Left ventricle myocardium inferior (tissue), 1 donor: Measurements from ENCODE around the gene MAFB. TPM values are rescaled to one million over a fixed set of nuclear protein-coding genes. Genes with fewer than 3 reads are reported as not detected.

ENCODE experiments used
- DNase-seq: peaks from one replicate; pipeline ENCODE4 v3.0.0-alpha.2; 2020
- H3K27ac ChIP-seq: fragments of 200-600 bp; replicated peaks from 2 replicates; pipeline ENCODE4 v1.8.0; 2021
- H3K27me3 ChIP-seq: fragments of 200-600 bp; 2 replicates; pipeline ENCODE4 v1.8.0; 2021; ENCODE audit warnings: low read depth
- H3K36me3 ChIP-seq: fragments of 200-600 bp; 2 replicates; pipeline ENCODE4 v1.8.0; 2021
- H3K4me1 ChIP-seq: fragments of 200-600 bp; 2 replicates; pipeline ENCODE4 v1.8.0; 2021
- H3K4me3 ChIP-seq: fragments of 200-600 bp; 2 replicates; pipeline ENCODE4 v1.8.0; 2021; ENCODE audit warnings: mild to moderate bottlenecking, moderate library complexity
- H3K9me3 ChIP-seq: fragments of 200-600 bp; replicated peaks from 2 replicates; pipeline ENCODE4 v1.8.0; 2021
- CTCF ChIP-seq: fragments of 200-600 bp; IDR thresholded peaks from 2 replicates; pipeline ENCODE4 v1.8.0; 2021; ENCODE audit warnings: antibody characterized with exemption, mild to moderate bottlenecking, borderline replicate concordance
- intact Hi-C: fragments of 100-400 bp; cut with micrococcal nuclease; formaldehyde crosslinking; loops from one replicate; pipeline ENCODE4 v1.11.0; 2022
- total RNA-seq: library from RNA; stranded (reverse); fragmentation: NEBNext Ultra II Directional; extraction: Animal tissue kit (Norgen Biotek cat#: 25700); gene quantifications from one replicate; pipeline ENCODE4 v1.2.1, GENCODE V29; 2021
- donor health status: DM: no; HTN: yes; CAD: no; lungs with severe emphysema.

Gene MAFB
- total RNA-seq, 1 donor from 2014 or later: 10.2 TPM

GRCh38 chr20:40717343-40717865, 28.4 kb upstream of the MAFB start:
- no peak for DNase-seq
- H3K9me3 ChIP-seq: no peaks in the 10 kb centered on the region
- TF ChIP-seq CTCF: no peak

GRCh38 chr20:40715491-40715890, 26.5 kb upstream of the MAFB start:
- H3K9me3 ChIP-seq: no peaks in the 10 kb centered on the region
- no peak overlapping the region for H3K4me3 ChIP-seq
- no peak overlapping the region for H3K27ac ChIP-seq
- no peaks in the 10 kb centered on the region for H3K36me3 ChIP-seq
- no peak for DNase-seq
- intact Hi-C loops: no loop called here
- H3K4me1 ChIP-seq: no peaks in the 10 kb centered on the region
- peaks cover 56% of the 10 kb centered on the region for H3K27me3 ChIP-seq
- TF ChIP-seq CTCF: no peak

More at GRCh38 chr20:40717343-40717865, 28.4 kb upstream of the MAFB start:
- Histone ChIP-seq H3K4me3 (no peak overlapping the region), H3K36me3 (no peaks in the 10 kb centered on the region), H3K27ac (no peak overlapping the region), H3K27me3 (peaks cover 39% of the 10 kb centered on the region), H3K4me1 (no peaks in the 10 kb centered on the region)
- intact Hi-C loops: no loop called here

GRCh38 chr20:40714916-40715315, 25.9 kb upstream of the MAFB start:
- Histone ChIP-seq H3K4me3 (no peak overlapping the region), H3K36me3 (no peaks in the 10 kb centered on the region), H3K27ac (no peak overlapping the region), H3K4me1 (no peaks in the 10 kb centered on the region), H3K27me3 (peaks cover 53% of the 10 kb centered on the region), H3K9me3 (no peaks in the 10 kb centered on the region)
- no peak for DNase-seq
- intact Hi-C loops: no loop called here
- TF ChIP-seq CTCF: no peak

- no peak for DNase-seq
- Histone ChIP-seq H3K36me3 (no peaks in the 10 kb centered on the region), H3K27me3 (peaks cover 49% of the 10 kb centered on the region), H3K4me3 (no peak overlapping the region), H3K27ac (no peak overlapping the region), H3K9me3 (no peaks in the 10 kb centered on the region), H3K4me1 (no peaks in the 10 kb centered on the region)
- intact Hi-C loops: no loop called here
- no peak for TF ChIP-seq CTCF
These were observed 25.1 kb upstream of the MAFB start for GRCh38 chr20:40714109-40714508.

GRCh38 chr20:40713508-40713907, 24.5 kb upstream of the MAFB start:
- Histone ChIP-seq H3K9me3 (no peaks in the 10 kb centered on the region), H3K4me1 (no peaks in the 10 kb centered on the region), H3K27me3 (peaks cover 49% of the 10 kb centered on the region), H3K27ac (no peak overlapping the region), H3K4me3 (no peak overlapping the region), H3K36me3 (no peaks in the 10 kb centered on the region)
- no peak for TF ChIP-seq CTCF
- intact Hi-C loops: no loop called here
- DNase-seq: no peak
